HG02588 (cell line): Measurements from ENCODE around the gene LRRC56.

Experiments
- ATAC-seq: cut with Tn5 transposase; IDR thresholded peaks from one replicate; pipeline ENCODE4 v1.9.1; 2021; ENCODE audit warnings: mild to moderate bottlenecking, moderate library complexity; ENCODE audit not compliant: unreplicated experiment

The LRRC56 gene, protein sequence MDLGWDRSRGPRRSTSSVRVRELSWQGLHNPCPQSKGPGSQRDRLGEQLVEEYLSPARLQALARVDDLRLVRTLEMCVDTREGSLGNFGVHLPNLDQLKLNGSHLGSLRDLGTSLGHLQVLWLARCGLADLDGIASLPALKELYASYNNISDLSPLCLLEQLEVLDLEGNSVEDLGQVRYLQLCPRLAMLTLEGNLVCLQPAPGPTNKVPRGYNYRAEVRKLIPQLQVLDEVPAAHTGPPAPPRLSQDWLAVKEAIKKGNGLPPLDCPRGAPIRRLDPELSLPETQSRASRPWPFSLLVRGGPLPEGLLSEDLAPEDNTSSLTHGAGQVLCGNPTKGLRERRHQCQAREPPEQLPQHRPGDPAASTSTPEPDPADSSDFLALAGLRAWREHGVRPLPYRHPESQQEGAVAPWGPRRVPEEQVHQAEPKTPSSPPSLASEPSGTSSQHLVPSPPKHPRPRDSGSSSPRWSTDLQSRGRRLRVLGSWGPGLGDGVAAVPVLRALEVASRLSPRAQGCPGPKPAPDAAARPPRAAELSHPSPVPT

DNA sequence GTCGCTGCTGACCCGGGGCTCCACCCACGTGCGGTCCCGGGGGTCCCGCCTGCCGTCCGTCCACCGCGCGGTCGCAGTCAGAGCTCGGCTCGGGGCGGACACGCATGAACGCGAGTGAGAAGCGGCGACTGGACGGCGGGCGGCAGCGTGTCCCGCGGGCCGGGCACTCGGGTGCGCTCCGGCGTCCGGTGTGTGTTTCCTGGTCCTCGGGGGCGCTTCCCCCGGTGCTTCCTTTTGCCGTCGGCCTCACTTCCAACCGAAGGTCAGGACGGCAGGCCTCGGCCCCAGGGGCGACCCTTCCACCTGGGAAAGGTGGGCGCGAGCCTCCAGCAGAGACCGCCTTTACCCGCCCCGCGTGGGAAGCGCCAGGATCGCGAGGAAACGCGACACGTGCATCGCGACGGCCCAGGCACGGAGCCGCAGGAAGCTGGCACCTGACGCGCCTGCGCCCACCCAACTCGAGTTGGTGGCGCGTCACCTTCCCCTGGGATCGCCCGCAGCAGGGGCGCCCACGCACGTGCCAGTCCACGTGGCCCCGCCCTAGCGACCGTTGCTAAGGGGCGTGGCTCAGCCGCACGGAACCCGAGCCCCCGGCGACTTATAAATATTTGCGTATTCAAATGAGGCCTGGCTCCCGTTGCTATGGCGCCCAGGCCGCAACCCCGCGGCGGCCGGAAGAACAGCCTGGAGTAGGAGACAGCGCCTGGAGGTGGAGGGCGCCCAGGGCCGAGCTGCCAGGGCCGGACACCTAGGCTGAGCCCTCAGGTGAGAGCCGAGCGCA is at the start of gene LRRC56:
TSS of gene LRRC56 (plus strand) at position 687 of the 781 bp plus-strand sequence. CDS start 3,158 bp downstream, outside the sequence.
- ATAC-seq: peak; percentile 37

- ATAC-seq: no peak
Measured at GRCh38 chr11:487571-488021, 49.7 kb upstream of the LRRC56 start.

DNA sequence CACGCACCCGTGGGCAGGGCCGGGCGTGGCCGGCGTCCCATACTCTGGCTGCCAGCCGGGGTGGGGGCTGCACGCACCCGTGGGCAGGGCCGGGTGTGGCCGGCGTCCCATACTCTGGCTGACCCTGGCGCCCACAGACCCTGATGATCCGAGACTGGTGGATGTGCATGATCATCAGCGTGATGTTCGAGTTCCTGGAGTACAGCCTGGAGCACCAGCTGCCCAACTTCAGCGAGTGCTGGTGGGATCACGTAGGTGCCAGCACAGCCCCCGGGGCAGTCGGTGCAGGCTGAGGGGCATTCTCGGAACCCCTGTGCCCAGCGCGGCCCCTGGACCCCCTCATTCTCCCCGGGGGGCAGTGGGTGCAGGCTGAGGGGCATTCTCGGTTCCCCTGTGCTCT is 49.3 kb upstream of the LRRC56 start:
- ATAC-seq: no peak

DNA sequence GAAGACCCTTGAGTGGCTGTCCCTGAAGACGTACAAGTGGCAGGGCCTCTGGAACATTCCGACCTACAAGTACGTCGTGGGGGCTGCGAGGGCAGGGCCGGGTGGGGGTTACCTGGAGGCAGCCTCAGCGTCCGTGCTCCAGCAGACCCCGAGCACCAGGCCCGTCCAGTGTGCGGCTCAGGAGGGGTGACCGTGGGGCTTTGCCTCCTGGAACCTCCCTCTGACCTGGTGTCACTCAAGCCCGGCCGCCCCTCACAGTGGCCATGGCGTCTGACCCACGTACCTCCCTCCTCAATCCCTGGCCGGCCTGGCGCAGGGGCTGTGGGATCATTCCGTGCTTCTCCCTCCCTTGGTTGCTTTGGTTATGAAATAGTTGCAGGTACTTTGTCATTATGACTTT is 48.7 kb upstream of the LRRC56 start:
- no peak for ATAC-seq

DNA sequence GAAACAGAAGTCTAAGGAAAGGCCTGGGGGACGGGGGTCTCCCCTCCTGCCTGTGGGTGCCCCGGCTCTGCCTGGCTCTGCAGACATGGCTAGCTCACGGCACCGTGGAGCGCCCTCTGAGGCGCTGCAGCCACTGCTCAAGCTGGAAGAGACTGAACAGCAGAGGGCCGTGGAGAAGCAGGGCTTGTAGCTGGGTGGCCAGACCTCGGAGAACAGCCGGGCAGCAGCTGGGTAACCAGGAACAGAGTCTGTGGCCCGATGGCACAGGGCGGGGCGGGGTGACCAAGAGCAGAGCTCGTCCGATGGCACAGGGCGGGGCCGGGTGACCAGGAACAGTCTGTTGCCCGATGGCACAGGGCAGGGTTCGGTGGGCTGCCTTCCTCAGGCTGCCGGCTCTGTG is 48.3 kb upstream of the LRRC56 start:
- ATAC-seq: no peak

- no peak for ATAC-seq
Measured at GRCh38 chr11:489610-490185, 47.6 kb upstream of the LRRC56 start.

- ATAC-seq: no peak
Measured at GRCh38 chr11:490186-490929, 47.0 kb upstream of the LRRC56 start.

DNA sequence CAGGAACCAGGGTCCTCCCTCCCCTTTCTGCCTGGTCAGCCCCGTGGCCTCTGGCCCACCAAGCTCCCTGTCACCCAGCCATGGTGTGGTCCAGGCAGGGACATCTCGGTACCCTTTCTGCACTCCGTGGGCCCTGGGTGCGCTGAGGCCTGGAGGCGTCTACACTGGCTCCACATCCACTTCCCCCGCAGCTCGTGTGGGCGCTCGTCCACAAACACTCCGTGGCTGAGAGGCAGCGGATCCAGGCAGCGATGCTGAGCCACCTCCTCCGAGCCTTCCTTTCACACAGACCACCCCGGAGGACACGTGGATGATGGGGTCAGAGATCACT is 46.4 kb upstream of the LRRC56 start:
- ATAC-seq: no peak

DNA sequence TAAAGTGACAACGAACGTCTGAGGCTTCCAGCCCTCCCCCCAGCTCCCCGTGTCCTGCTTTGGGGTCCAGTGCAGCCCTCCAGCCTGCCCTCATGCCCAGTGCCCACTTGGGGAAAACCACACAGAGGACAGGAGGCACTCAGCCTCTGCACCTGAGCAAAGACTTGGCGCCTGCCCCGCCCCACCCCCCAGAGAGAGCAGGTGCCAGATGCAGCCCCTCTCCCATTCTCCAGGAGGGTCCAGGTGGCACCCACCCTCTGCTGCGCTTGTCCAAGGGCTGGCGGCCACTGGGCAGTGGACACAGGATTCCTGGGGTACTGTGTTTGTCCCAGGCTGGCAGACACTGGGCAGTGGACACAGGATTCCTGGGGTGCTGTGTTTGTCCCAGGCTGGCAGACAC is 46.0 kb upstream of the LRRC56 start:
- no peak for ATAC-seq

GRCh38 chr11:492427-493226 is 44.7 kb upstream of the LRRC56 start:
- no peak for ATAC-seq

GRCh38 chr11:494761-495536 is 42.4 kb upstream of the LRRC56 start:
- no peak for ATAC-seq

DNA sequence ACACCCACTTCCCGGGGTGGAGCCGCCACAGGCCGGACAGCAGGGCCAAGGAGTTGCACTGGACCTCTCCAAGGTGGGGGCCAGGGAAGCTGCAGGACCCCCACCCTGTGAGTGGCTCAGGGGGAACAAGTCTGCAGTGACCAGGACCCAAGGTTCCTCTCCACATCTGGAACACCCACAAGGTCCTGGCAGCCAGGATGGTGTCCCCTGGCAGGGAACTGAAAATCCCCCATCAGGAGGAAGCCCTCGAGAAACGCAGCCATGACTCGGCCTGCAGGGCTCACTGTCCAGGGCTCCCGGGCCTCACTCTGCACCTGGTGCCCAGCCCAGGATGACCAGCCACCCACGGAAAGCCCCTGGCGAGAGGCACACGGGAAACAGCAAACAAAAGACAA is 41.8 kb upstream of the LRRC56 start:
- ATAC-seq: no peak

- ATAC-seq: no peak
Measured at GRCh38 chr11:496834-497564, 40.3 kb upstream of the LRRC56 start.

- ATAC-seq: no peak
Measured at GRCh38 chr11:497565-498296, 39.6 kb upstream of the LRRC56 start.

DNA sequence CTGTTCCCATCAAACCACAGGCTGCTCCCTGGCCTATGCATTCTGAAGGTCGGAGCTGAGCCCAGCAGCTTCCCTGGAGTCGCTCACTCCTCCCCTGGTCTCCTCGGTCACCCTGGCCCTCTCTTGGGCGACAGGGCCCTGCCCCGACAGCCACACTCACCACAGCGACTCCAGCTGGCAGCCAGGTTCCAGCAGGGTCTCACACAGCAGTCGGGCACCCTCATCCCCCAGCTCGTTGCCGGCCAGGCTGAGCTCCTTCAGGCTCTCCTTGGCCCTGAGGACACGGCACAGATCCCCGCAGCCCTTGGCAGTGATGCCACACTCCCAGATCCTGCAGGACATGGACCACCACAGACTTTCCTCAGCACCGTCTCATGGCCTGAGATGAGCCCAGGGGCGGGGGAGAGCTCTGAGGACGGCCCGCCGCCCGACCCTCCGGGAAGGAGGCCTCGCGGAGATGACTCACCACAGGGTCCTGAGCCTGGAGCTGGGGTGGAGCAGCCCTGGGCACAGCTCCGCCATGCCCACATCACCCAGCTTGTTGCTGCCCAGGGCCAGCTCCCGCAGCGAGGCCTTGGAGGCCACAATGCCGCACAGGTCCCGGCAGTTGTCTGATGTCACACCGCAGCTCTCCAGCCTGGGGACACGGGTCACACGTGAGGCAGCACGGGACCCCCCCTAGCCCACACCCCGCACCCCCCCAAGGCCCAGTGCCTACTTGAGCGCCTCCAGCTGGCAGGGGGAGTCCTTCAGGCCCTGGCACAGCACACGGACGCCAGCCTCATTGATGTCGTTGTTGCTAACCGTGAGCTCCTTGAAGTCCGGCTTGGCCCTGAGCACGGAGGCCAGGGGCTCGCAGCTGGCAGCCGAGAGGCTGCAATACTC is 38.8 kb upstream of the LRRC56 start:
- ATAC-seq: no peak

DNA sequence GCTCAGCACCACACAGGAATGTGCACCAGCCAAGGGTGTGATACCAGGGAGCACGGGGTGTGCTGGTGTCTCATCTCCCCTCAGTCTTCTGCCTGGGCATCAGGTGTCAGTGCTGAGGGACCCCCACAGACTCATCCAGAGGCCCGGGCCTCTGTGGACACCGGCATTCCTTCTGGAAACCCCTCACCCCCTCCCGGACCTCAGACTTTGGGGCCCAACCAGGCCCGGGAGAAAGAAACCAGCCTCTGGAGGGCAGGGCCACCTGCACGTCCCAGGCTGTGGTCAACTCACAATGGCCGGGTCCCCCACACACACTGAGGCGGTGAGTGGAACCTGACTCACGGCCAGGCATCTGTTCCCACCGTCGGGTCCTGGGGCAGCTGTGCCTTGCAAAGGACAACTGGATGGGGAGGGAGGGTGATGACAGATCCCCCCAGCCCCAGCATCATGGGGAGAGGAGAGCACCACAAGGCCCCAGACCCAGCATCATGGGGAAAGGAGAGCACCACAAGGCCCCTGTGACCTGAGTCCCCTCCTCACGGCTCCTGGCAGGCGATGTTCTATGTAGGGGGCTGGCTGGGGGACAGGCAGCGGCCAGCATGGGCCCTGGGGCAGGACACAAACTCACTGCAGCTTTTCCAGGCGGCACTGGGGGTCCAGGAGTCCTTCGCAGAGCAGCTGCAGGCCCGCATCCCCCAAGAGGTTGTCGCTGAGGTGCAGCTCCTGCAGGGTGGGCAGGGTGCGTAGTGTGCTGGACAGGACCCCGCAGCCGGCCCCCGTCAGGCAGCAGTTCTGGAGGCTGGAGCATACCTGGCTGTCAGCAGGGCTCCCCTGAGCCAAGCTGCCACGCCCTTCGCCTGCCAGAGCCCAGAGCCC is 37.9 kb upstream of the LRRC56 start:
- ATAC-seq: no peak
